ENCODE data around the gene ZDHHC7.
"Not testable (repeated sequence)": the region's sequence is repeated elsewhere in the genome, so short reads cannot be mapped to it uniquely, and the experiment has no call there.

DNA sequence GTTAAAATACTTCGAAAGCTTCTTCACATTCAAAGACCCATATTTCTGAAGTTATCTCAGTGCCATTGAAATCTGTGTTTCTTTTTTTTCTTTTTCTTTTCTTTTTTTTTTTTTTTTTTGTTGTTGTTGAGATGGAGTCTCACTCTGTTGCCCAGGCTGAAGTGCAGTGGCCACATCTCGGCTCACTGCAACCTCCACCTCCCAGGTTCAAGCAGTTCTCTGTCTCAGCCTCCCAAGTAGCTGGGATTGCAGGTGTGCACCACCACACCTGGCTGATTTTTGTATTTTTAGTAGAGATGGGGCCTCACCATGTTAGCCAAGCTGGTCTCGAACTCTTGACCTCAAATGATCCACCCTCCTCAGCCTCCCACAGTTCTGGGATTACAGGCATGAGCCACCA lies 43.0 kb upstream of the ZDHHC7 start:
- not testable (repeated sequence) for TF ChIP-seq POLR2AphosphoS5 (IDR thresholded peaks at IDR 0.05)
- TF ChIP-seq, protein P1, sequence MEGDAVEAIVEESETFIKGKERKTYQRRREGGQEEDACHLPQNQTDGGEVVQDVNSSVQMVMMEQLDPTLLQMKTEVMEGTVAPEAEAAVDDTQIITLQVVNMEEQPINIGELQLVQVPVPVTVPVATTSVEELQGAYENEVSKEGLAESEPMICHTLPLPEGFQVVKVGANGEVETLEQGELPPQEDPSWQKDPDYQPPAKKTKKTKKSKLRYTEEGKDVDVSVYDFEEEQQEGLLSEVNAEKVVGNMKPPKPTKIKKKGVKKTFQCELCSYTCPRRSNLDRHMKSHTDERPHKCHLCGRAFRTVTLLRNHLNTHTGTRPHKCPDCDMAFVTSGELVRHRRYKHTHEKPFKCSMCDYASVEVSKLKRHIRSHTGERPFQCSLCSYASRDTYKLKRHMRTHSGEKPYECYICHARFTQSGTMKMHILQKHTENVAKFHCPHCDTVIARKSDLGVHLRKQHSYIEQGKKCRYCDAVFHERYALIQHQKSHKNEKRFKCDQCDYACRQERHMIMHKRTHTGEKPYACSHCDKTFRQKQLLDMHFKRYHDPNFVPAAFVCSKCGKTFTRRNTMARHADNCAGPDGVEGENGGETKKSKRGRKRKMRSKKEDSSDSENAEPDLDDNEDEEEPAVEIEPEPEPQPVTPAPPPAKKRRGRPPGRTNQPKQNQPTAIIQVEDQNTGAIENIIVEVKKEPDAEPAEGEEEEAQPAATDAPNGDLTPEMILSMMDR (IDR thresholded peaks at IDR 0.05): not testable (repeated sequence)
